Left ventricle myocardium inferior (tissue), 1 donor: ENCODE measurements around the gene WNK1. TPM values are rescaled to one million over a fixed set of nuclear protein-coding genes. Genes with fewer than 3 reads are reported as not detected.

Source experiments
- DNase-seq: peaks from one replicate; pipeline ENCODE4 v3.0.0-alpha.2; 2020
- H3K27ac ChIP-seq: fragments of 200-600 bp; replicated peaks from 2 replicates; pipeline ENCODE4 v1.8.0; 2021
- H3K27me3 ChIP-seq: fragments of 200-600 bp; 2 replicates; pipeline ENCODE4 v1.8.0; 2021; ENCODE audit warnings: low read depth
- H3K36me3 ChIP-seq: fragments of 200-600 bp; 2 replicates; pipeline ENCODE4 v1.8.0; 2021
- H3K4me1 ChIP-seq: fragments of 200-600 bp; 2 replicates; pipeline ENCODE4 v1.8.0; 2021
- H3K4me3 ChIP-seq: fragments of 200-600 bp; 2 replicates; pipeline ENCODE4 v1.8.0; 2021; ENCODE audit warnings: mild to moderate bottlenecking, moderate library complexity
- H3K9me3 ChIP-seq: fragments of 200-600 bp; replicated peaks from 2 replicates; pipeline ENCODE4 v1.8.0; 2021
- CTCF ChIP-seq: fragments of 200-600 bp; IDR thresholded peaks from 2 replicates; pipeline ENCODE4 v1.8.0; 2021; ENCODE audit warnings: antibody characterized with exemption, mild to moderate bottlenecking, borderline replicate concordance
- intact Hi-C: fragments of 100-400 bp; cut with micrococcal nuclease; formaldehyde crosslinking; loops from one replicate; pipeline ENCODE4 v1.11.0; 2022
- total RNA-seq: library from RNA; stranded (reverse); fragmentation: NEBNext Ultra II Directional; extraction: Animal tissue kit (Norgen Biotek cat#: 25700); gene quantifications from one replicate; pipeline ENCODE4 v1.2.1, GENCODE V29; 2021
- donor health status: DM: no; HTN: yes; CAD: no; lungs with severe emphysema.

Gene WNK1
- total RNA-seq, 1 donor from 2014 or later: 289 TPM

- no peak for DNase-seq
- intact Hi-C loops: no loop called here
- no peak overlapping the region for H3K4me3 ChIP-seq
- H3K27ac ChIP-seq: no peak overlapping the region
- H3K4me1 ChIP-seq: peaks cover 76% of the 10 kb centered on the region
- no peak for TF ChIP-seq CTCF
- H3K36me3 ChIP-seq: peaks cover 5% of the 10 kb centered on the region
- no peaks in the 10 kb centered on the region for H3K9me3 ChIP-seq
- no peaks in the 10 kb centered on the region for H3K27me3 ChIP-seq
Measured at GRCh38 chr12:851343-851742, 99.0 kb downstream of the WNK1 start.

- Histone ChIP-seq H3K27me3 (no peaks in the 10 kb centered on the region), H3K27ac (peak overlapping the region; percentile 18), H3K4me3 (no peak overlapping the region), H3K36me3 (peaks cover 1% of the 10 kb centered on the region), H3K4me1 (peaks cover 70% of the 10 kb centered on the region), H3K9me3 (no peaks in the 10 kb centered on the region)
- intact Hi-C loops: no loop called here
- no peak for DNase-seq
- TF ChIP-seq CTCF: no peak
Measured at GRCh38 chr12:851913-852312, 99.5 kb downstream of the WNK1 start.

- TF ChIP-seq CTCF: no peak
- Histone ChIP-seq H3K4me3 (no peak overlapping the region), H3K9me3 (no peaks in the 10 kb centered on the region), H3K4me1 (peaks cover 61% of the 10 kb centered on the region), H3K27ac (no peak overlapping the region), H3K36me3 (peaks cover 11% of the 10 kb centered on the region), H3K27me3 (no peaks in the 10 kb centered on the region)
- intact Hi-C loops: no loop called here
- no peak for DNase-seq
Measured at GRCh38 chr12:852864-853263, 100.5 kb downstream of the WNK1 start.

- Histone ChIP-seq H3K36me3 (peaks cover 58% of the 10 kb centered on the region), H3K27me3 (no peaks in the 10 kb centered on the region), H3K9me3 (no peaks in the 10 kb centered on the region), H3K4me1 (peaks cover 32% of the 10 kb centered on the region), H3K4me3 (no peak overlapping the region), H3K27ac (peak overlapping the region; percentile 3)
- TF ChIP-seq CTCF: no peak
- intact Hi-C loops: no loop called here
- no peak for DNase-seq
Measured at GRCh38 chr12:857611-858010, 105.2 kb downstream of the WNK1 start.

GRCh38 chr12:862303-862911 is 110.0 kb downstream of the WNK1 start:
- intact Hi-C loops: no loop called here
- Histone ChIP-seq H3K27ac (no peak overlapping the region), H3K9me3 (no peaks in the 10 kb centered on the region), H3K4me3 (no peak overlapping the region), H3K36me3 (peaks cover 96% of the 10 kb centered on the region), H3K27me3 (no peaks in the 10 kb centered on the region), H3K4me1 (peaks cover 5% of the 10 kb centered on the region)
- DNase-seq: no peak
- TF ChIP-seq CTCF: no peak
